LNCAP (cell line): ENCODE results near the gene RASAL2.

Experiments
- TF ChIP-seq, protein P1 (sequence below): fragments of 450-650 bp; IDR thresholded peaks from 2 replicates; pipeline ENCODE4 v1.5.1; 2017; ENCODE audit warnings: mild to moderate bottlenecking

RASAL2 gene

DNA sequence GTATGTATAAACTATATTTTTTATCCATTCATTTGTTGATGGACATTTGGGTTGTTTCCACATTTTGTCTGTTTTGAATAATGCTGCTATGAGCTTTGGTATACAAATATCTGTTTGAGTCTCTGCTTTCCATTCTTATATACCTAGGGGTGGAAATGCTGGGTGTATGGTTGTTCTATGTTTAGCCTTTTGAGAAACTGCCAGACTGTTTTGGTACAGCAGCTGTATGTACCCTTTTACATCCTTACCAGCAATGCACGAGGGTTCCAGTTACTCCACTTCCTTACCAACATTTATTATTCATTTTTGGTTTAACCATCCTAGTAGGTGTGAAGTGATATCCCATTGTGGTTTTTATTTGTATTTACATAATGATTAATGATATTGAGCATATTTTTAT, 13.9 kb downstream of the RASAL2 start:
- TF ChIP-seq, protein P1, sequence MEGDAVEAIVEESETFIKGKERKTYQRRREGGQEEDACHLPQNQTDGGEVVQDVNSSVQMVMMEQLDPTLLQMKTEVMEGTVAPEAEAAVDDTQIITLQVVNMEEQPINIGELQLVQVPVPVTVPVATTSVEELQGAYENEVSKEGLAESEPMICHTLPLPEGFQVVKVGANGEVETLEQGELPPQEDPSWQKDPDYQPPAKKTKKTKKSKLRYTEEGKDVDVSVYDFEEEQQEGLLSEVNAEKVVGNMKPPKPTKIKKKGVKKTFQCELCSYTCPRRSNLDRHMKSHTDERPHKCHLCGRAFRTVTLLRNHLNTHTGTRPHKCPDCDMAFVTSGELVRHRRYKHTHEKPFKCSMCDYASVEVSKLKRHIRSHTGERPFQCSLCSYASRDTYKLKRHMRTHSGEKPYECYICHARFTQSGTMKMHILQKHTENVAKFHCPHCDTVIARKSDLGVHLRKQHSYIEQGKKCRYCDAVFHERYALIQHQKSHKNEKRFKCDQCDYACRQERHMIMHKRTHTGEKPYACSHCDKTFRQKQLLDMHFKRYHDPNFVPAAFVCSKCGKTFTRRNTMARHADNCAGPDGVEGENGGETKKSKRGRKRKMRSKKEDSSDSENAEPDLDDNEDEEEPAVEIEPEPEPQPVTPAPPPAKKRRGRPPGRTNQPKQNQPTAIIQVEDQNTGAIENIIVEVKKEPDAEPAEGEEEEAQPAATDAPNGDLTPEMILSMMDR = no peak

DNA sequence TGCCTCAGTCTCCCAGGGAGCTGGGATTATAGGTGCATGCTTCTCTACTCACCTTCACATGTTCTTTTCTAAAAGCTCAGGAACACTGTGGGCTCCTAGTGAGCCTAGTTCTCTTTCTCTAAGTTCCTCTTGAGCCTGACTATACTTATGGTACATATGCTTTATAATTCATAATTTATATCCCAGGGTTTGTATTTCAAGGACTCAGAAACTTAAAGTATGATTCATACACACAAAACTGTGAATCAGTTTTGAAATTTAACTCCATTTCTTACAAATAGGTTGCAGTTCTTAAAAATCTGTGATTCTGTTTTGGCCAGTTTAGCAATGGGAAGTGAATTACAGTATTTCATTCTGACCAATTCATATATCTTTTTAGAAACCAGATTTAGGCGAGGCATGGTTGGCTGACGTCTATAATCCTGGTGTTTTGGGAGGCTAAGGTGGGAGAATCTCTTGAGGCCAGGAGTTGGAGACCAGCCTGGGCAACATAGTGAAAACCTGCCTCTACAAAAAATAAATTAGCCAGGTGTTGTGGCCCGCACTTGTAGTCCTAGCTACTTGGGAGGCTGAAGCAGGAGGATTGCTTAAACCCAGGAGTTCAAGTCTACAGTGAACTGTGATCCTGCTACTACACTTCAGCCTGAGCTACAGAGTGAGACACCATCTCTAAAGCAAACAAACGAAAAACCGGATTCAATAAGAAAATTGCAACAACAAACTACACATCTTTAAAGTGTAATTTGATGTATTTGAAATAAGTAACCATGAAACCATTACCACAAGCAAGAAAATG, 15.6 kb downstream of the RASAL2 start:
- TF ChIP-seq, protein P1 = no peak

- TF ChIP-seq, protein P1 = no peak
These were observed 21.4 kb downstream of the RASAL2 start for GRCh38 chr1:178115260-178115659.

- TF ChIP-seq, protein P1 = no peak
These were observed 24.6 kb downstream of the RASAL2 start for GRCh38 chr1:178118524-178118923.

GRCh38 chr1:178119628-178120027, 25.7 kb downstream of the RASAL2 start:
- TF ChIP-seq, protein P1 = no peak

- TF ChIP-seq, protein P1 = no peak
These were observed 26.2 kb downstream of the RASAL2 start for GRCh38 chr1:178120088-178120487.

GRCh38 chr1:178121883-178122282, 28.0 kb downstream of the RASAL2 start:
- TF ChIP-seq, protein P1 = no peak
